SU-DHL-6 (cell line): Measurements from ENCODE around the gene NSUN2.

Experiments used
- CTCF ChIP-seq: fragments of 200-600 bp; sonication (generic); IDR thresholded peaks from one replicate; pipeline ENCODE4 v1.5.1; 2017; ENCODE audit warnings: antibody characterized with exemption, mild to moderate bottlenecking, low read length, moderate library complexity; ENCODE audit not compliant: insufficient read depth, poor library complexity, severe bottlenecking
- EZH2phosphoT487 ChIP-seq: fragments of 200-600 bp; sonication (generic), shearing (Covaris generic); conservative IDR thresholded peaks from 2 replicates; pipeline ENCODE4 v1.6.1; 2018; ENCODE audit warnings: mild to moderate bottlenecking, antibody characterized with exemption, low read length, moderate library complexity, mixed read lengths

- no peak for TF ChIP-seq CTCF
- TF ChIP-seq EZH2phosphoT487 = no peak
These were observed 82.2 kb downstream of the NSUN2 start for GRCh38 chr5:6550628-6551027.
